Activated T-cell treated with anti-CD3 and anti-CD28 coated beads, Interleukin-2, amount 50 U/mL, for 72 hours (primary cell): ENCODE results near the gene ITPA. TPM values are rescaled to one million over a fixed set of nuclear protein-coding genes. Genes with fewer than 3 reads are reported as not detected.
A peak's percentile ranks its signal among the peaks of the same experiment; 100 is the strongest.
"Not testable (repeated sequence)": the region's sequence is repeated elsewhere in the genome, so short reads cannot be mapped to it uniquely, and the experiment has no call there.

Source experiments
- ATAC-seq, 2 donors: fragments of 150-1000 bp; cut with Tn5 transposase; replicated peaks in 1 of 2; 2 replicates each; pipeline ENCODE4 v1.10.0; 2021; ENCODE audit warnings: moderate library complexity in 2 of 2, mild to moderate bottlenecking in 1 of 2
- DNase-seq, 2 donors: peaks; one replicate each; pipeline ENCODE4 v3.0.0; 2021 to 2022; ENCODE audit warnings: mixed read lengths in 1 of 2
- H3K27ac Mint-ChIP-seq: one replicate; pipeline ENCODE4 v1.8.0; 2022; ENCODE audit warnings: mild to moderate bottlenecking, moderate library complexity, mixed read lengths
- H3K27me3 Mint-ChIP-seq: one replicate; pipeline ENCODE4 v1.8.0; 2022; ENCODE audit warnings: low read depth, mixed read lengths
- H3K36me3 Mint-ChIP-seq, 2 donors: one replicate each; pipeline ENCODE4 v1.8.0; 2022; ENCODE audit warnings: mixed read lengths in 2 of 2, mild to moderate bottlenecking in 1 of 2; ENCODE audit not compliant: insufficient read depth in 2 of 2
- H3K4me1 Mint-ChIP-seq: one replicate; pipeline ENCODE4 v1.8.0; 2022; ENCODE audit warnings: low read depth, mixed read lengths
- H3K4me3 Mint-ChIP-seq, 2 donors: one replicate each; pipeline ENCODE4 v1.8.0; 2022; ENCODE audit warnings: mild to moderate bottlenecking in 2 of 2, mixed read lengths in 2 of 2, moderate library complexity in 2 of 2
- H3K9me3 Mint-ChIP-seq, 2 donors: one replicate each; pipeline ENCODE4 v1.8.0; 2022; ENCODE audit warnings: mixed read lengths in 2 of 2
- total RNA-seq, 2 donors: library from RNA; stranded (reverse); gene quantifications; one replicate each; pipeline ENCODE4 v1.2.3, GENCODE V29; 2022

Gene ITPA
- total RNA-seq, 2 donors from 2014 or later, result 66.0 to 67.0 TPM

GRCh38 chr20:3199976-3200755 lies 9.1 kb upstream of the ITPA start:
- ATAC-seq (no peak), DNase-seq (no peak)
- H3K27ac Mint-ChIP-seq, result no peak overlapping the region
- no peak overlapping the region for H3K4me3 Mint-ChIP-seq
- no peaks in the 10 kb centered on the region for H3K27me3 Mint-ChIP-seq
- peaks cover 26% of the 10 kb centered on the region for H3K4me1 Mint-ChIP-seq
- no peaks in the 10 kb centered on the region for H3K9me3 Mint-ChIP-seq
- peaks cover 12 to 29% of the 10 kb centered on the region in 2 donors for H3K36me3 Mint-ChIP-seq

- H3K36me3 Mint-ChIP-seq, result peaks cover 5 to 16% of the 10 kb centered on the region in 2 donors
Measured at GRCh38 chr20:3202965-3203314, 6.4 kb upstream of the ITPA start.

GRCh38 chr20:3203315-3204123 lies 5.8 kb upstream of the ITPA start:
- H3K4me3 Mint-ChIP-seq, result peak overlapping the region; percentile 94 to 96
- no peaks in the 10 kb centered on the region for H3K27me3 Mint-ChIP-seq
- H3K27ac Mint-ChIP-seq, result peak overlapping the region; percentile 96
- H3K9me3 Mint-ChIP-seq, result no peaks in the 10 kb centered on the region
- peaks cover 21% of the 10 kb centered on the region for H3K4me1 Mint-ChIP-seq
- ATAC-seq, result peak; percentile 16 to 79
- DNase-seq, result peak; percentile 34 to 73
- H3K36me3 Mint-ChIP-seq, result peaks cover 5 to 16% of the 10 kb centered on the region in 2 donors

More at GRCh38 chr20:3202965-3203314, 6.4 kb upstream of the ITPA start:
- ATAC-seq (no peak), DNase-seq (no peak)
- H3K9me3 Mint-ChIP-seq, result no peaks in the 10 kb centered on the region
- H3K27me3 Mint-ChIP-seq, result no peaks in the 10 kb centered on the region
- H3K4me1 Mint-ChIP-seq, result peaks cover 17% of the 10 kb centered on the region
- peak overlapping the region; percentile 94 to 96 for H3K4me3 Mint-ChIP-seq
- peak overlapping the region; percentile 96 for H3K27ac Mint-ChIP-seq

- H3K4me1 Mint-ChIP-seq, result peaks cover 28% of the 10 kb centered on the region
- DNase-seq (peak; percentile 91 to 94), ATAC-seq (peak; percentile 81 to 89)
- H3K9me3 Mint-ChIP-seq, result no peaks in the 10 kb centered on the region
- H3K27ac Mint-ChIP-seq, result peak within 1 kb of the TSS; percentile 96
- no peaks in the 10 kb centered on the region for H3K27me3 Mint-ChIP-seq
- peaks cover 7 to 16% of the 10 kb centered on the region in 2 donors for H3K36me3 Mint-ChIP-seq
- peak within 1 kb of the TSS; percentile 94 to 96 for H3K4me3 Mint-ChIP-seq
Measured at GRCh38 chr20:3204124-3204794, 5.0 kb upstream of the ITPA start, which contains the start of gene DDRGK1. TSS of gene DDRGK1 (minus strand) at chr20:3204682. CDS start at chr20:3204627, 55 bp downstream.

GRCh38 chr20:3208786-3209256 lies 477 bp upstream of the ITPA start:
- DNase-seq (peak in 1 of 2 donors; percentile 10), ATAC-seq (no peak)
- peaks cover 50% of the 10 kb centered on the region for H3K4me1 Mint-ChIP-seq
- H3K36me3 Mint-ChIP-seq, result peaks cover 10% of the 10 kb centered on the region in 2 donors
- peak overlapping the region; percentile 89 to 100 for H3K4me3 Mint-ChIP-seq
- H3K27me3 Mint-ChIP-seq, result no peaks in the 10 kb centered on the region
- no peaks in the 10 kb centered on the region for H3K9me3 Mint-ChIP-seq
- peak overlapping the region; percentile 84 for H3K27ac Mint-ChIP-seq

GRCh38 chr20:3209946-3210317 lies 634 bp downstream of the ITPA start:
- peak overlapping the region; percentile 92 for H3K27ac Mint-ChIP-seq
- H3K4me1 Mint-ChIP-seq, result peaks cover 44% of the 10 kb centered on the region
- no peaks in the 10 kb centered on the region for H3K9me3 Mint-ChIP-seq
- DNase-seq, result no peak
- peak overlapping the region; percentile 89 to 100 for H3K4me3 Mint-ChIP-seq
- H3K36me3 Mint-ChIP-seq, result peaks cover 12% of the 10 kb centered on the region in 2 donors
- ATAC-seq, result peak; percentile 50 to 59
- no peaks in the 10 kb centered on the region for H3K27me3 Mint-ChIP-seq

- no peak for ATAC-seq
- no peak for DNase-seq
- H3K36me3 Mint-ChIP-seq, result peaks cover 12% of the 10 kb centered on the region in 2 donors
- H3K4me3 Mint-ChIP-seq, result peak overlapping the region; percentile 89 to 100
- H3K4me1 Mint-ChIP-seq, result peaks cover 42% of the 10 kb centered on the region
- no peaks in the 10 kb centered on the region for H3K9me3 Mint-ChIP-seq
- no peaks in the 10 kb centered on the region for H3K27me3 Mint-ChIP-seq
- peak overlapping the region; percentile 92 for H3K27ac Mint-ChIP-seq
Measured at GRCh38 chr20:3210346-3210745, 1.0 kb downstream of the ITPA start.

GRCh38 chr20:3213226-3213625 lies 3.9 kb downstream of the ITPA start:
- no peak overlapping the region for H3K27ac Mint-ChIP-seq
- H3K4me1 Mint-ChIP-seq, result peaks cover 41% of the 10 kb centered on the region
- H3K27me3 Mint-ChIP-seq, result no peaks in the 10 kb centered on the region
- H3K4me3 Mint-ChIP-seq, result no peak overlapping the region
- H3K36me3 Mint-ChIP-seq, result peaks cover 12% of the 10 kb centered on the region in 2 donors
- no peaks in the 10 kb centered on the region for H3K9me3 Mint-ChIP-seq
- no peak for ATAC-seq
- DNase-seq, result no peak

GRCh38 chr20:3215359-3215917 lies 6.1 kb downstream of the ITPA start:
- H3K9me3 Mint-ChIP-seq, H3K36me3 Mint-ChIP-seq, H3K27ac Mint-ChIP-seq, ATAC-seq, H3K27me3 Mint-ChIP-seq, H3K4me3 Mint-ChIP-seq, DNase-seq: not testable (repeated sequence)
- H3K4me1 Mint-ChIP-seq, result peaks cover 20% of the 10 kb centered on the region

GRCh38 chr20:3218307-3218988 lies 9.2 kb downstream of the ITPA start:
- peak; percentile 80 to 87 for DNase-seq
- Mint-ChIP-seq H3K27me3 (no peaks in the 10 kb centered on the region), H3K36me3 (peaks cover 4 to 18% of the 10 kb centered on the region in 2 donors)

GRCh38 chr20:3221398-3222226 lies 12.3 kb downstream of the ITPA start:
- H3K27me3 Mint-ChIP-seq, result no peaks in the 10 kb centered on the region
- no peak overlapping the region for H3K4me3 Mint-ChIP-seq
- DNase-seq, result no peak
- peaks cover 0 to 15% of the 10 kb centered on the region in 2 donors for H3K36me3 Mint-ChIP-seq
- peaks cover 20% of the 10 kb centered on the region for H3K4me1 Mint-ChIP-seq
- H3K9me3 Mint-ChIP-seq, result no peaks in the 10 kb centered on the region
- H3K27ac Mint-ChIP-seq, result no peak overlapping the region
- ATAC-seq, result no peak

More at GRCh38 chr20:3218307-3218988, 9.2 kb downstream of the ITPA start:
- H3K9me3 Mint-ChIP-seq, result no peaks in the 10 kb centered on the region
- no peak overlapping the region for H3K4me3 Mint-ChIP-seq
- no peak overlapping the region for H3K27ac Mint-ChIP-seq
- peak; percentile 88 to 92 for ATAC-seq
- H3K4me1 Mint-ChIP-seq, result peaks cover 19% of the 10 kb centered on the region
